Adipocyte (in vitro differentiated cells): ENCODE data around the gene REXO5.

ENCODE experiments used
- DNase-seq: peaks from one replicate; pipeline ENCODE4 v3.0.0-alpha.2; 2015; ENCODE audit warnings: low read depth
- H3K27me3 ChIP-seq: replicated peaks from 2 replicates; pipeline ENCODE4 v1.7.0; 2013; ENCODE audit warnings: mild to moderate bottlenecking, low read length, moderate library complexity; ENCODE audit not compliant: control insufficient read depth, insufficient read depth
- H3K36me3 ChIP-seq: 2 replicates; pipeline ENCODE4 v1.7.0; 2013; ENCODE audit warnings: low read length, mild to moderate bottlenecking, moderate library complexity; ENCODE audit not compliant: control insufficient read depth, insufficient read depth, severe bottlenecking
- H3K4me1 ChIP-seq: 2 replicates; pipeline ENCODE4 v1.7.0; 2013; ENCODE audit warnings: mild to moderate bottlenecking, low read length, moderate library complexity; ENCODE audit not compliant: control insufficient read depth, insufficient read depth
- H3K4me3 ChIP-seq: 2 replicates; pipeline ENCODE4 v1.7.0; 2013; ENCODE audit warnings: mild to moderate bottlenecking, low read length, moderate library complexity
- H3K9ac ChIP-seq: 2 replicates; pipeline ENCODE4 v1.7.0; 2013; ENCODE audit warnings: mild to moderate bottlenecking, low read length, moderate library complexity
- H3K9me3 ChIP-seq: 2 replicates; pipeline ENCODE4 v1.7.0; 2013; ENCODE audit warnings: mild to moderate bottlenecking, low read length, moderate library complexity; ENCODE audit not compliant: control insufficient read depth

The REXO5 gene

GRCh38 chr16:20879175-20880040 is 73.1 kb downstream of the REXO5 start:
- peak overlapping the region; percentile 65 for H3K9ac ChIP-seq
- H3K4me1 ChIP-seq: peaks cover 83% of the 10 kb centered on the region
- H3K27me3 ChIP-seq: no peaks in the 10 kb centered on the region
- peak overlapping the region; percentile 67 for H3K4me3 ChIP-seq
- H3K9me3 ChIP-seq: no peaks in the 10 kb centered on the region
- DNase-seq: no peak
- peaks cover 27% of the 10 kb centered on the region for H3K36me3 ChIP-seq

GRCh38 chr16:20880867-20881502 is 74.7 kb downstream of the REXO5 start:
- Histone ChIP-seq H3K27me3 (no peaks in the 10 kb centered on the region), H3K9me3 (no peaks in the 10 kb centered on the region), H3K4me1 (peaks cover 86% of the 10 kb centered on the region), H3K36me3 (peaks cover 33% of the 10 kb centered on the region), H3K9ac (peak overlapping the region; percentile 23), H3K4me3 (no peak overlapping the region)
- no peak for DNase-seq

- no peak overlapping the region for H3K4me3 ChIP-seq
- no peaks in the 10 kb centered on the region for H3K27me3 ChIP-seq
- no peaks in the 10 kb centered on the region for H3K9me3 ChIP-seq
- DNase-seq: no peak
- H3K36me3 ChIP-seq: peaks cover 32% of the 10 kb centered on the region
- peaks cover 91% of the 10 kb centered on the region for H3K4me1 ChIP-seq
- H3K9ac ChIP-seq: peak overlapping the region; percentile 23
Observed at GRCh38 chr16:20881503-20881878, 75.2 kb downstream of the REXO5 start.

GRCh38 chr16:20883554-20884239 is 77.4 kb downstream of the REXO5 start:
- H3K27me3 ChIP-seq: no peaks in the 10 kb centered on the region
- no peaks in the 10 kb centered on the region for H3K9me3 ChIP-seq
- no peak for DNase-seq
- H3K4me3 ChIP-seq: peak overlapping the region; percentile 62
- peaks cover 38% of the 10 kb centered on the region for H3K36me3 ChIP-seq
- peaks cover 91% of the 10 kb centered on the region for H3K4me1 ChIP-seq
- peak overlapping the region; percentile 84 for H3K9ac ChIP-seq

GRCh38 chr16:20884240-20884556 is 77.9 kb downstream of the REXO5 start:
- peak; percentile 81 for DNase-seq
- H3K9me3 ChIP-seq: no peaks in the 10 kb centered on the region
- peak overlapping the region; percentile 84 for H3K9ac ChIP-seq
- peaks cover 86% of the 10 kb centered on the region for H3K4me1 ChIP-seq
- H3K36me3 ChIP-seq: peaks cover 36% of the 10 kb centered on the region
- peak overlapping the region; percentile 62 for H3K4me3 ChIP-seq
- H3K27me3 ChIP-seq: no peaks in the 10 kb centered on the region

- Histone ChIP-seq H3K27me3 (no peaks in the 10 kb centered on the region), H3K9ac (peak overlapping the region; percentile 15), H3K4me3 (peak overlapping the region; percentile 1), H3K9me3 (no peaks in the 10 kb centered on the region), H3K36me3 (peaks cover 56% of the 10 kb centered on the region), H3K4me1 (peaks cover 77% of the 10 kb centered on the region)
- no peak for DNase-seq
Observed at GRCh38 chr16:20886320-20886719, 80.0 kb downstream of the REXO5 start.

GRCh38 chr16:20887207-20887606 is 80.9 kb downstream of the REXO5 start:
- H3K4me3 ChIP-seq: no peak overlapping the region
- H3K36me3 ChIP-seq: peaks cover 65% of the 10 kb centered on the region
- H3K9me3 ChIP-seq: no peaks in the 10 kb centered on the region
- no peak for DNase-seq
- peaks cover 74% of the 10 kb centered on the region for H3K4me1 ChIP-seq
- H3K27me3 ChIP-seq: no peaks in the 10 kb centered on the region
- H3K9ac ChIP-seq: no peak overlapping the region

- Histone ChIP-seq H3K27me3 (no peaks in the 10 kb centered on the region), H3K4me3 (no peak overlapping the region)
- DNase-seq: no peak
Observed at GRCh38 chr16:20889625-20890275, 83.4 kb downstream of the REXO5 start.

GRCh38 chr16:20894388-20894787 is 88.1 kb downstream of the REXO5 start:
- no peak overlapping the region for H3K9ac ChIP-seq
- H3K36me3 ChIP-seq: peaks cover 84% of the 10 kb centered on the region
- peaks cover 72% of the 10 kb centered on the region for H3K4me1 ChIP-seq
- H3K27me3 ChIP-seq: no peaks in the 10 kb centered on the region
- no peaks in the 10 kb centered on the region for H3K9me3 ChIP-seq
- DNase-seq: no peak
- H3K4me3 ChIP-seq: no peak overlapping the region

More at GRCh38 chr16:20889625-20890275, 83.4 kb downstream of the REXO5 start:
- Histone ChIP-seq H3K9ac (no peak overlapping the region), H3K36me3 (peaks cover 85% of the 10 kb centered on the region), H3K9me3 (no peaks in the 10 kb centered on the region), H3K4me1 (peaks cover 73% of the 10 kb centered on the region)

- Histone ChIP-seq H3K9ac (peak overlapping the region; percentile 99), H3K9me3 (no peaks in the 10 kb centered on the region), H3K27me3 (no peaks in the 10 kb centered on the region), H3K36me3 (peaks cover 54% of the 10 kb centered on the region), H3K4me1 (peaks cover 68% of the 10 kb centered on the region), H3K4me3 (peak overlapping the region; percentile 97)
- DNase-seq: peak; percentile 81
Observed at GRCh38 chr16:20897253-20897897, 91.0 kb downstream of the REXO5 start.
